IMR-90 (cell line): Measurements from ENCODE around the gene GABRB3. TPM values are rescaled to one million over a fixed set of nuclear protein-coding genes. Genes with fewer than 3 reads are reported as not detected.

Experiments used
- ATAC-seq: fragments of 200-7000 bp; cut with Tn5 transposase; 2 replicates; pipeline ENCODE4 v1.9.1; 2020; ENCODE audit warnings: low read depth, mild to moderate bottlenecking, moderate library complexity
- BruUV-seq: library from RNA; stranded (reverse); fragments of 400-500 nt; replicated peaks from 2 replicates; lab custom pipeline; 2021; lab: Mats Ljungman, UMichigan
- CTCF ChIA-PET: fragments of 300-600 bp; formaldehyde crosslinking; extraction: SDS; loops from one replicate; lab custom pipeline; 2021; ENCODE audit warnings: antibody characterized with exemption; lab: Yijun Ruan, JAX
- POLR2A ChIA-PET: fragments of 300-600 bp; sonication (Branson Sonifier 250); formaldehyde crosslinking; loops from one replicate; lab custom pipeline; 2022; ENCODE audit warnings: antibody characterized with exemption; ENCODE audit not compliant: unreplicated experiment; lab: Charles Lee
- DNase-seq: peaks from one replicate; pipeline ENCODE4 v3.0.0; 2013
- H2AFZ ChIP-seq: replicated peaks from 2 replicates; pipeline ENCODE3; 2013; ENCODE audit warnings: low read length, mild to moderate bottlenecking; ENCODE audit not compliant: poor library complexity
- H2AK5ac ChIP-seq: 2 replicates; pipeline ENCODE4 v1.6.1; 2013; ENCODE audit warnings: low read depth, low read length, inconsistent platforms
- H2AK9ac ChIP-seq: replicated peaks from 2 replicates; pipeline ENCODE3; 2013; ENCODE audit warnings: mild to moderate bottlenecking, low read depth, low read length, moderate library complexity; ENCODE audit not compliant: poor library complexity
- H2BK120ac ChIP-seq: 2 replicates; pipeline ENCODE4 v1.6.1; 2013; ENCODE audit warnings: low read depth, low read length, inconsistent platforms
- H2BK15ac ChIP-seq: 3 replicates; pipeline ENCODE4 v1.6.1; 2013; ENCODE audit warnings: low read depth, low read length, inconsistent platforms
- H2BK20ac ChIP-seq: 2 replicates; pipeline ENCODE4 v1.6.1; 2013; ENCODE audit warnings: low read depth, mild to moderate bottlenecking, inconsistent platforms, low read length, moderate library complexity
- H2BK5ac ChIP-seq: 2 replicates; pipeline ENCODE4 v1.6.1; 2013; ENCODE audit warnings: mild to moderate bottlenecking, low read depth, low read length, inconsistent platforms; ENCODE audit not compliant: poor library complexity, severe bottlenecking
- H3K14ac ChIP-seq: replicated peaks from 2 replicates; pipeline ENCODE4 v1.6.1; 2013; ENCODE audit warnings: low read depth, low read length, inconsistent platforms
- H3K18ac ChIP-seq: 2 replicates; pipeline ENCODE4 v1.6.1; 2013; ENCODE audit warnings: low read depth, low read length, control low read depth
- H3K23ac ChIP-seq: 2 replicates; pipeline ENCODE4 v1.6.1; 2013; ENCODE audit warnings: low read depth, low read length, inconsistent platforms
- H3K27ac ChIP-seq: 2 replicates; pipeline ENCODE4 v1.5.1; 2013; ENCODE audit warnings: mild to moderate bottlenecking, control low read depth, low read length; ENCODE audit not compliant: insufficient read depth
- H3K27me3 ChIP-seq: 2 replicates; pipeline ENCODE4 v1.6.1; 2013; ENCODE audit warnings: low read length; ENCODE audit not compliant: control insufficient read depth, insufficient read depth
- H3K36me3 ChIP-seq: 2 replicates; pipeline ENCODE4 v1.6.1; 2013; ENCODE audit warnings: low read length, mixed read lengths; ENCODE audit not compliant: control insufficient read depth, insufficient read depth
- H3K4ac ChIP-seq: 2 replicates; pipeline ENCODE4 v1.6.1; 2013; ENCODE audit warnings: low read depth, low read length, inconsistent platforms
- H3K4me1 ChIP-seq: 2 replicates; pipeline ENCODE4 v1.6.1; 2013; ENCODE audit warnings: low read length, mixed read lengths; ENCODE audit not compliant: control insufficient read depth, insufficient read depth
- H3K4me2 ChIP-seq: 2 replicates; pipeline ENCODE4 v1.6.1; 2013; ENCODE audit warnings: low read depth, mild to moderate bottlenecking, control low read depth, low read length, moderate library complexity
- H3K4me3 ChIP-seq: 2 replicates; pipeline ENCODE4 v1.5.1; 2013; ENCODE audit warnings: low read depth, mild to moderate bottlenecking, control low read depth, low read length, moderate library complexity; ENCODE audit not compliant: insufficient read depth
- H3K56ac ChIP-seq: 2 replicates; pipeline ENCODE4 v1.6.1; 2013; ENCODE audit warnings: low read length, inconsistent platforms; ENCODE audit not compliant: insufficient read depth; ENCODE audit errors: extremely low read depth
- H3K79me1 ChIP-seq, 2 experiments: 2 replicates each; pipeline ENCODE4 v1.6.1; 2013; ENCODE audit warnings: low read length in 2 of 2, inconsistent platforms in 1 of 2, low read depth in 1 of 2
- H3K9ac ChIP-seq: 2 replicates; pipeline ENCODE4 v1.6.1; 2013; ENCODE audit warnings: low read depth, low read length, control low read depth
- H3K9me1 ChIP-seq: 2 replicates; pipeline ENCODE4 v1.6.1; 2013; ENCODE audit warnings: low read length, inconsistent platforms; ENCODE audit not compliant: insufficient read depth
- H3K9me3 ChIP-seq: 2 replicates; pipeline ENCODE4 v1.6.1; 2013; ENCODE audit warnings: low read length; ENCODE audit not compliant: control insufficient read depth, insufficient read depth
- H4K20me1 ChIP-seq: 2 replicates; pipeline ENCODE4 v1.6.1; 2013; ENCODE audit warnings: low read length, inconsistent platforms; ENCODE audit not compliant: insufficient read depth
- H4K5ac ChIP-seq: 2 replicates; pipeline ENCODE4 v1.6.1; 2013; ENCODE audit warnings: mild to moderate bottlenecking, low read depth, low read length, control low read depth
- H4K8ac ChIP-seq, 2 experiments: 2 replicates each; pipeline ENCODE4 v1.6.1; 2013; ENCODE audit warnings: low read depth in 2 of 2, low read length in 2 of 2, control low read depth in 1 of 2, inconsistent platforms in 1 of 2
- H4K91ac ChIP-seq: 2 replicates; pipeline ENCODE4 v1.6.1; 2013; ENCODE audit warnings: low read depth, low read length, inconsistent platforms; ENCODE audit not compliant: insufficient read depth
- CHD1 ChIP-seq: IDR thresholded peaks from 2 replicates; pipeline ENCODE4 v1.6.1; 2012; ENCODE audit warnings: low read depth, low read length, improper control_type of control experiment
- FOS ChIP-seq: fragments of 150-350 bp; IDR thresholded peaks from 2 replicates; pipeline ENCODE4 v1.6.1; 2016; ENCODE audit warnings: low read depth, low read length
- MAFK ChIP-seq: IDR thresholded peaks from 2 replicates; pipeline ENCODE4 v1.6.1; 2012; ENCODE audit warnings: low read depth, low read length, improper control_type of control experiment
- MAZ ChIP-seq: IDR thresholded peaks from 2 replicates; pipeline ENCODE4 v1.6.1; 2012; ENCODE audit warnings: low read depth, mild to moderate bottlenecking, low read length, improper control_type of control experiment, moderate library complexity, borderline replicate concordance
- WGBS, 2 experiments: methylation state at CpG; one replicate each; pipeline versions ENCODE4 v1.1.5 to v1.1.7; 2013; ENCODE audit warnings: missing lambda C conversion rate in 2 of 2; ENCODE audit not compliant: insufficient read length in 1 of 2; ENCODE audit errors: extremely low coverage in 2 of 2; 5-methylcytosine and 5-hydroxymethylcytosine counted together
- dilution Hi-C: fragments of 300-500 bp; cut with HindIII; formaldehyde crosslinking; loops from one replicate; pipeline ENCODE4 v1.14.3; 2018; ENCODE audit warnings: low sequenced_read_pairs; ENCODE audit not compliant: unreplicated experiment
- in situ Hi-C: fragments of 300-500 bp; cut with MboI; formaldehyde crosslinking; loops from 3 replicates; pipeline ENCODE4 v1.14.3; 2019; ENCODE audit warnings: low sequenced_read_pairs, inconsistent platforms, mixed read lengths
- intact Hi-C: fragments of 100-400 bp; cut with micrococcal nuclease; formaldehyde crosslinking; loops from 2 replicates; pipeline ENCODE4 v1.10.0; 2022
- polyA plus RNA-seq, 3 experiments: library from polyadenylated mRNA; depleted of rRNA; stranded (reverse); fragments of >200 nt; gene quantifications; 2 replicates each; pipeline ENCODE4 v1.2.3, GENCODE V29; 2012; ENCODE audit warnings: low replicate concordance in 1 of 3
- total RNA-seq: library from RNA; depleted of rRNA; stranded (reverse); fragments of >200 nt; gene quantifications from 2 replicates; pipeline ENCODE4 v1.2.3, GENCODE V29; 2012

GABRB3 gene
- total and polyA plus RNA-seq, 2 of the 4 experiments (the other 2 are of a cell fraction), result 0.36 to 0.54 TPM

- H4K5ac ChIP-seq, result no peak overlapping the region
- intact Hi-C loops, result no loop called here
- dilution Hi-C loops, result no loop called here
- H2BK120ac ChIP-seq, result no peak overlapping the region
- no peaks in the 10 kb centered on the region for H3K36me3 ChIP-seq
- TF ChIP-seq MAZ (no peak), CHD1 (no peak), FOS (no peak), MAFK (no peak)
- ChIA-PET POLR2A (no interaction called here), CTCF (interaction anchor here (0.6 kb wide), 1 partner anchor 32 kb away, joined by 5 read pairs; no protein-coding TSS in a partner anchor)
- no TSS peak for BruUV-seq
- no peak for DNase-seq
- no peak overlapping the region for H3K4ac ChIP-seq
- no peak overlapping the region for H2BK5ac ChIP-seq
- 61% methylated on average over 2 of the region's 8 CpGs; no CpG with 5 or more reads in 1 of the 2 experiments for WGBS, 2 experiments
- H2AK5ac ChIP-seq, result no peak overlapping the region
- H4K8ac ChIP-seq, result no peak overlapping the region
- H2AFZ ChIP-seq, result no peak overlapping the region
- no peak overlapping the region for H3K56ac ChIP-seq
- no peak overlapping the region for H2BK15ac ChIP-seq
- H3K9ac ChIP-seq, result no peak overlapping the region
- H3K4me1 ChIP-seq, result no peaks in the 10 kb centered on the region
- H3K9me1 ChIP-seq, result no peaks in the 10 kb centered on the region
- H3K18ac ChIP-seq, result no peak overlapping the region
- H3K14ac ChIP-seq, result no peak overlapping the region
- H4K20me1 ChIP-seq, result no peaks in the 10 kb centered on the region
- ATAC-seq, result no peak
- H3K27me3 ChIP-seq, result no peaks in the 10 kb centered on the region
- H3K23ac ChIP-seq, result no peak overlapping the region
- no peak overlapping the region for H4K91ac ChIP-seq
- no peaks in the 10 kb centered on the region for H3K79me1 ChIP-seq
- H2AK9ac ChIP-seq, result no peak overlapping the region
- peaks cover 10% of the 10 kb centered on the region for H3K9me3 ChIP-seq
- H2BK20ac ChIP-seq, result no peak overlapping the region
- H3K27ac ChIP-seq, result no peak overlapping the region
- H3K4me3 ChIP-seq, result no peak overlapping the region
- in situ Hi-C loops, result loop anchor here (25.0 kb wide), 1 partner anchor 420 kb away; no protein-coding TSS in a partner anchor
- H3K4me2 ChIP-seq, result no peak overlapping the region
Measured at GRCh38 chr15:26757141-26757540, 15.7 kb downstream of the GABRB3 start.
